NCI-H1436 (cell line): ENCODE measurements around the gene SV2B.
"Not testable (repeated sequence)": the region's sequence is repeated elsewhere in the genome, so short reads cannot be mapped to it uniquely, and the experiment has no call there.

Experiments
- DNase-seq: peaks from one replicate; lab custom pipeline; 2025; lab: John Stamatoyannopoulos, UW

The SV2B gene

GRCh38 chr15:91099995-91100813 is at the start of gene SV2B:
Gene SV2B (plus strand): TSS chr15:91100257. CDS start chr15:91226264, 126,007 bp downstream.
- DNase-seq = no peak

GRCh38 chr15:91051248-91051647 is 48.8 kb upstream of the SV2B start:
- DNase-seq = no peak

GRCh38 chr15:91054816-91055215 is 45.2 kb upstream of the SV2B start:
- DNase-seq = no peak

- DNase-seq = peak; percentile 44
These were observed 44.3 kb upstream of the SV2B start for GRCh38 chr15:91055548-91056331.

GRCh38 chr15:91061230-91061629 is 38.8 kb upstream of the SV2B start:
- no peak for DNase-seq

GRCh38 chr15:91061997-91062396 is 38.1 kb upstream of the SV2B start:
- no peak for DNase-seq

DNA sequence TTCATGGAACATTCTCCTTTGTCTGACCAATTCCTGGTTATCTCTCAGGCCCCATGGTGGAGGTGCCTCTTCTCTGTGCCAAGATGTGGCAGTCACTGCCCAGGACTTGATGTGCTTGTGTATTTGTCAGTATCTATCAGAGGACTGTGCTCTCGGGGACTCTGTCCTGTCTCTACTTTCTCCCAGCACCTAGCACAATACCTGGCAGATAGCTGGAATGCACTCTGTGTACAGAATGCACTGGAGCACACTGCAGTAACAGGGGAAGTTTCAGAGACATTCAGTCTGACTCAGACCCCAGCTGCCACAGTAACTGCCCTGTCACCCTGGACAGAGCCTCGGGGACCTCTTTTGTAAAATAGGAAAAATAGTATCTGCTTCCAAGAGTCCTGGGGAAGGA is 34.6 kb upstream of the SV2B start:
- DNase-seq = no peak

GRCh38 chr15:91067036-91067435 is 33.0 kb upstream of the SV2B start:
- no peak for DNase-seq

- no peak for DNase-seq
These were observed 31.6 kb upstream of the SV2B start for GRCh38 chr15:91068436-91068835.

- no peak for DNase-seq
These were observed 31.1 kb upstream of the SV2B start for GRCh38 chr15:91068966-91069365.

DNA sequence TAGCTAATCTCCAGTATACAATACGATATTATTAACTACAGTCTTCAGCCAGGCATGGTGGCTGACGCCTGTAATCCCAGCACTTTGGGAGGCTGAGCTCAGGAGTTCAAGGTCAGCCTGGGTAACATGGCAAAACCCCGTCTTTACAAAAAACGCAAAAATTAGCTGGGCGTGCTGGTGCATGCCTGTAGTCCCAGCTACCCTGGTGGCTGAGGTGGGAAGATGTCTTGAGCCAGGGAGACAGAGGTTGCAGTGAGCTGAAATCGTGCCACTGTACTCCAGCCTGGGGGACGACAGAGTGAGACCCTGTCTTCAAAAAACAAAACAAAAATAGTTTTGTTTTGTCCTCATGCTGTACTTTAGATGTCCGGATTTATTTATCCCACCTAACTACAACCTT is 29.2 kb upstream of the SV2B start:
- DNase-seq = no peak

DNA sequence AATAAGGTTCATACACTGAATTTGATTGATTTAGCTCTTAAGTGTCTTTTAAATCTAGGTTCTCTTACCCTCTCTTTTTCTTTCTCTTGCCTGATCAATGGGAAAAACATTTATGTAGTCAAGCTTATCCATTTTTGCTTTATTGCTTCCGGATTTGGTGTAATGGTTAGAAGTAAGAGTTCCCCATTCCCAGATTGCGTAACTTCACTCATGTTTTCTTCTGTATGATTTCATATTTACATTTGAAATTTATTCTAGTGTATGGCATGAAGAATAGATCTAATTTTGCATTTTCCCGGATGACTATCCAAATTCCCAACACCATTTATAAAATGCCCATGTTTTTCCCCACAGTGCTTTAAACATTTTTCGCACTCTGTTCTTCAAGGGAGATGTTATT is 27.9 kb upstream of the SV2B start:
- no peak for DNase-seq

DNA sequence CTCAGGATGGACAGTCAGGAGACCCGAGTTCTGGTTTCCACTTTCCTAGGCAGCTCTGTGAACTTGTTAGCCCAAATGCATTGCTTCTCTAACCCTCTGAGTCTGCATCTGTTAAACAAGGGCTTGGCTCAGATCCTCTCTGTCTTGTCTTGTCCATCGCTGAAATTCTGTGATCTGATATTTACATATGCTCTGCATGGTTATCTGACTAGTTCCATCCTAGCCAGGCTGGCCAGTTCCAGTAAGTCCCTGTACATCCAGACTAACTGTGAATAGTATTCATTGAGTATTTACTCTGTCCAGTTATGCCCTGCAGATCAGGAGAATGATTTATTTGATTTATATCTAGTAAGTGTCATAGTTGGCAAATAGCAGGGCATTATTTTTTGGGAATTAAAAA is 27.0 kb upstream of the SV2B start:
- DNase-seq = no peak

DNA sequence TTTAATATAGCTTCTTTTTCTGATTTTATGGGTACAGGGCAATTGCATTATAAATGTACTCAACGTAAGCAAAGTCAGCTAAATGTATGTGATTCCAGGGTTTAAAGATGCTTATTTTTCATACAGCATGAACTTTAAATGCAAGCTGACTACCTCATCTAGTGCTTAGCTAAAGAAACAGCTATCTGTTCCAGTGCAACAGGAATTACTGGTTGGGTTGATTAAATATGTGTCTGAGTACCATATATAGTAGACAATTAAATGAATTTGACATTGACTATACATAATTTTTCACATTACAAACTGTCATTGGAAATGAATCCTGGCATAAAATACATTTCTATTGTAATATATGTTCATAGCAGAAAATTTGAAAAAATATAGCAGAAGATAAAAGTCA is 26.3 kb upstream of the SV2B start:
- no peak for DNase-seq

- DNase-seq = no peak
These were observed 24.3 kb upstream of the SV2B start for GRCh38 chr15:91075739-91076138.

DNA sequence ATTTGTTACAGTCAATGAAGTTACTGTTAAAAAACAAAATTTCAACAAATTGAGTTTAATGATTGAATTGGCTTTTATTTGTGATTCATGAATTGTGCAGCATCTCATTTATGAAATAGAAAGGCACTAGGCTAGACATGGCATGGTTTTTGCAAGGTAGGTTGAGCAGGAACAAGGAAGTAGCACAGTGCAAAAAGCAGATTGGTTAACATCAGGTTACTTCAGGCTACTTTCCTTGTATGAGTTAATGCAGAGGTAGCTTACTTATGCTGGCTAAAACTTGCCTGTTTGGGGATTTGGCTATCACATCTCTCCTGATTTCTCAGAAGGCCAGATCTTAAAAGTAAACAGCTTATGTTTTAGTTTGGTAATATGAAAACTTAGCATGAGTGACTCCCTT is 23.0 kb upstream of the SV2B start:
- no peak for DNase-seq

DNA sequence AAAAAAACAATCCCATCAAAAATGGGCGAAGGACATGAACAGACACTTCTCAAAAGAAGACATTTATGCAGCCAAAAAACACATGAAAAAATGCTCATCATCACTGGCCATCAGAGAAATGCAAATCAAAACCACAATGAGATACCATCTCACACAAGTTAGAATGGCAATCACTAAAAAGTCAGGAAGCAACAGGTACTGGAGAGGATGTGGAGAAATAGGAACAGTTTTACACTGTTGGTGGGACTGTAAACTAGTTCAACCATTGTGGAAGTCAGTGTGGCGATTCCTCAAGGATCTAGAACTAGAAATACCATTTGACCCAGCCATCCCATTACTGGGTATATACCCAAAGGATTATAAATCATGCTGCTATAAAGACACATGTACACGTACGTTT is 6.2 kb upstream of the SV2B start:
- DNase-seq = not testable (repeated sequence)

DNA sequence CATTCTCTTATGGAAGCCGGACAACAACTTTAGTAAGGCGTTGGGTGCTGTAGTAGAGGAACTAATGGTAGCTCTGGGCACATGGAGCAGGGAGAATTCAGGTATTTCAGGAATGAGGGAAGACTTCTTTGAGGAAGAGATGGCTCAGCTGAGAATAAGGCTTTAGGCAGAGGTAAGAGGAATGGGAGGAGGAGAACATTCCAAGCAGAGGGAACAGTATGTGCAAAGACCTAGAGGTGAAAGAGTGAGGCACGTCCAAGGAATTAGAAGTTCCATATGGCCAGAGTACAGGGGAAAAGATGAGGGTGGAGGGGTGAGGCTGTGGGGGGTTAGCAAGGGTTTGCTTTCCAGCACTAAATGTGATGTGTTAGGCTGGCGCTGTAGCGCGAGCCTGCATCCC is 1.6 kb upstream of the SV2B start:
- DNase-seq = no peak

GRCh38 chr15:91099616-91099994 is 452 bp upstream of the SV2B start:
- DNase-seq = no peak

GRCh38 chr15:91100814-91101607 is 954 bp downstream of the SV2B start:
- DNase-seq = no peak

- DNase-seq = no peak
These were observed 1.5 kb downstream of the SV2B start for GRCh38 chr15:91101608-91101920.

DNA sequence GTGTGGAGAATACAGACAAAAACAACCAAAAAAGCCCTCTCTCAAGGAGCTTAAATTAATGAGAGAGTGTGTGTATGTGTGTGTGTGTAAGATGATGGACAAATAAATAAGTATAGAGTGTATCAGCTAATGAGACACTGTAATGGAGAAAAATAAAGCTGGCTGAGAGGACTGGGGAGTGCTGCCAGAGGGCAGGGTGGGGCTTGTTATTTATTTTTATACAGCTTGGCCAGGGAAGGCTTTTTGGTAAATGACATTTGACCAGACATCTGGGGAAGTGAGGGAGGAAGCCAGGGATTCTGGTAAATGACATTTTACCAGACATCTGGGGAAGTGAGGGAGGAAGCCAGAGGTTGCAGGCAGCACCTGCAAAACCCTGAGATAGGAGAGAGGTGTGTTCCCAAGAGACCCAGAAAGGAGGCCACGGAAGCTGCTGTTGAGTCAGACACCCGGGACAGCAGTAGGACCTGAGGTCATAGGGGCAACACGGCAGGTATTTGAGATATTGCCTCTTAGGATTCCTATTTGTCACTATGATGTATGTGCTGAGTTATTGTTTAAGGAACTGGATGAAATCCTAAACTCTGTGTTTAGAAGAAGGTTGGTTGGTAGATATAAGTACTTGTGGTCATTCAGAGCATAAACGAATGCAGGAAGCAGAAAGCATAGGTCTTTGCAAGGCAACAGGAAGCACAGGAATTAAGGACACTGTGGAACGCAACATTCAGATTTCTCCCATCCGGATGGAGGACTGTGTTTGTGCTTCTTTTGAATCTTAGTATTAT is 2.7 kb downstream of the SV2B start:
- DNase-seq = no peak
